HG03135 (cell line): ENCODE results near the gene LGALS9C.
"Not testable (repeated sequence)": the region's sequence is repeated elsewhere in the genome, so short reads cannot be mapped to it uniquely, and the experiment has no call there.

ENCODE experiments used
- ATAC-seq: cut with Tn5 transposase; IDR thresholded peaks from one replicate; pipeline ENCODE4 v1.9.1; 2021; ENCODE audit warnings: mild to moderate bottlenecking, moderate library complexity; ENCODE audit not compliant: unreplicated experiment

LGALS9C gene

GRCh38 chr17:18478362-18478761, 1.8 kb downstream of the LGALS9C start:
- not testable (repeated sequence) for ATAC-seq

- ATAC-seq, result not testable (repeated sequence)
Observed at GRCh38 chr17:18478977-18479595, 2.5 kb downstream of the LGALS9C start.

GRCh38 chr17:18481775-18482174, 5.2 kb downstream of the LGALS9C start:
- not testable (repeated sequence) for ATAC-seq

GRCh38 chr17:18485936-18486464, 9.4 kb downstream of the LGALS9C start:
- not testable (repeated sequence) for ATAC-seq

GRCh38 chr17:18487633-18488032, 11.0 kb downstream of the LGALS9C start:
- not testable (repeated sequence) for ATAC-seq

GRCh38 chr17:18488622-18489021, 12.0 kb downstream of the LGALS9C start:
- ATAC-seq, result not testable (repeated sequence)

- not testable (repeated sequence) for ATAC-seq
Observed at GRCh38 chr17:18490016-18490415, 13.4 kb downstream of the LGALS9C start.

GRCh38 chr17:18492712-18493480, 16.3 kb downstream of the LGALS9C start:
- not testable (repeated sequence) for ATAC-seq

GRCh38 chr17:18494250-18494768, 17.7 kb downstream of the LGALS9C start:
- ATAC-seq, result not testable (repeated sequence)

- ATAC-seq, result not testable (repeated sequence)
Observed at GRCh38 chr17:18497044-18497443, 20.5 kb downstream of the LGALS9C start.

GRCh38 chr17:18499100-18499499, 22.5 kb downstream of the LGALS9C start:
- not testable (repeated sequence) for ATAC-seq

GRCh38 chr17:18499756-18500155, 23.2 kb downstream of the LGALS9C start:
- not testable (repeated sequence) for ATAC-seq

- ATAC-seq, result not testable (repeated sequence)
Observed at GRCh38 chr17:18500281-18500680, 23.7 kb downstream of the LGALS9C start.

GRCh38 chr17:18500816-18501215, 24.2 kb downstream of the LGALS9C start:
- ATAC-seq, result not testable (repeated sequence)

- not testable (repeated sequence) for ATAC-seq
Observed at GRCh38 chr17:18503221-18503620, 26.6 kb downstream of the LGALS9C start.

GRCh38 chr17:18507729-18508128, 31.1 kb downstream of the LGALS9C start:
- ATAC-seq, result not testable (repeated sequence)

GRCh38 chr17:18508667-18509066, 32.1 kb downstream of the LGALS9C start:
- ATAC-seq, result not testable (repeated sequence)

- not testable (repeated sequence) for ATAC-seq
Observed at GRCh38 chr17:18521100-18521499, 44.5 kb downstream of the LGALS9C start.

GRCh38 chr17:18525015-18525414, 48.4 kb downstream of the LGALS9C start:
- ATAC-seq, result not testable (repeated sequence)

GRCh38 chr17:18526168-18526800, 49.7 kb downstream of the LGALS9C start:
- ATAC-seq, result not testable (repeated sequence)

GRCh38 chr17:18527354-18527753, 50.8 kb downstream of the LGALS9C start:
- ATAC-seq, result not testable (repeated sequence)
